D721Med (cell line): ENCODE data around the gene LRRFIP1.

Source experiments
- DNase-seq: peaks from one replicate; pipeline ENCODE4 v3.0.0; 2011; ENCODE audit warnings: low spot score; ENCODE audit not compliant: insufficient read length
- FAIRE-seq: peaks from 2 replicates; lab custom pipeline; 2011; peaks lifted over from hg19 to GRCh38; lab: Jason Lieb, UNC
- CTCF ChIP-seq: IDR thresholded peaks from 2 replicates; pipeline ENCODE4 v1.5.1; 2012; ENCODE audit warnings: mild to moderate bottlenecking, control low read depth; ENCODE audit not compliant: insufficient read depth; ENCODE audit errors: missing control alignments

Gene LRRFIP1

GRCh38 chr2:237625216-237625705 is 2.1 kb upstream of the LRRFIP1 start:
- TF ChIP-seq CTCF = no peak
- DNase-seq (no peak), FAIRE-seq (no peak)

GRCh38 chr2:237625777-237626176 is 1.6 kb upstream of the LRRFIP1 start:
- TF ChIP-seq CTCF = no peak
- DNase-seq = no peak
- FAIRE-seq = no peak

- DNase-seq (no peak), FAIRE-seq (no peak)
- no peak for TF ChIP-seq CTCF
Observed at GRCh38 chr2:237626813-237627440, 460 bp upstream of the LRRFIP1 start.

GRCh38 chr2:237628247-237629187 is 1.1 kb downstream of the LRRFIP1 start:
- TF ChIP-seq CTCF = no peak
- FAIRE-seq (no peak), DNase-seq (no peak)

GRCh38 chr2:237629188-237629534 is 1.8 kb downstream of the LRRFIP1 start:
- TF ChIP-seq CTCF = no peak
- DNase-seq (no peak), FAIRE-seq (no peak)

- no peak for TF ChIP-seq CTCF
- FAIRE-seq (no peak), DNase-seq (no peak)
Observed at GRCh38 chr2:237629739-237630138, 2.4 kb downstream of the LRRFIP1 start.
